Fibroblast of villous mesenchyme (primary cell): ENCODE measurements around the gene RPS6KA6. TPM values are rescaled to one million over a fixed set of nuclear protein-coding genes. Genes with fewer than 3 reads are reported as not detected.

ENCODE experiments used
- DNase-seq: peaks from one replicate; pipeline ENCODE4 v3.0.0-alpha.2; 2010; ENCODE audit warnings: low read depth
- H3K4me3 ChIP-seq: 2 replicates; pipeline ENCODE4 v1.5.1; 2011; ENCODE audit warnings: low read depth, mild to moderate bottlenecking, low read length
- CTCF ChIP-seq: IDR thresholded peaks from 2 replicates; pipeline ENCODE4 v1.5.1; 2012; ENCODE audit warnings: low read depth, mild to moderate bottlenecking, low read length; ENCODE audit not compliant: insufficient read depth
- total RNA-seq: library from RNA; depleted of rRNA; stranded (reverse); fragments of >200 nt; gene quantifications from 2 replicates; pipeline ENCODE4 v1.2.3, GENCODE V29; 2012

Gene RPS6KA6
- total RNA-seq, 1 donor, result 16.8 TPM

GRCh38 chrX:84168574-84168973 is 19.4 kb downstream of the RPS6KA6 start:
- no peak overlapping the region for H3K4me3 ChIP-seq
- TF ChIP-seq CTCF, result no peak
- DNase-seq, result no peak

DNA sequence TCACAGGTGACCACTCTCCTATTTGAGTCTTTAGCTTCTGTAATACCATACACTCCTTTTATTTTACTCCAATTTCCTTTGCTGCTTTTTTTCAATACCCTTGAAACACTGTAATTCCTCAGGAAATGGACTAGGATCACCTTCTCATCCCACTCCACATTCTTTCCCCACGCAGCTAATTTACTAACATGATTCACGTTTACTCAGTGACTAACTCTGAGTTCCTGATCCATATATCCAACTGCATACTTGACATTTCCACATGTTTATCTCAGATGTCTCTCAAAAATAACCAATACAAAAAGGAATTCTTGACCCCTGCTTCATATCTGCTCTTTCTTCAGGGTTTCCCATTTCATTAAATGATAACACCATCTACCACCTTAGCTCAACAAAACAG is 19.9 kb downstream of the RPS6KA6 start:
- DNase-seq, result no peak
- TF ChIP-seq CTCF, result no peak

GRCh38 chrX:84165711-84166110 is 22.3 kb downstream of the RPS6KA6 start:
- H3K4me3 ChIP-seq, result no peak overlapping the region
- TF ChIP-seq CTCF, result no peak
- DNase-seq, result no peak

More for the DNA sequence above, 19.9 kb downstream of the RPS6KA6 start:
- H3K4me3 ChIP-seq, result no peak overlapping the region

DNA sequence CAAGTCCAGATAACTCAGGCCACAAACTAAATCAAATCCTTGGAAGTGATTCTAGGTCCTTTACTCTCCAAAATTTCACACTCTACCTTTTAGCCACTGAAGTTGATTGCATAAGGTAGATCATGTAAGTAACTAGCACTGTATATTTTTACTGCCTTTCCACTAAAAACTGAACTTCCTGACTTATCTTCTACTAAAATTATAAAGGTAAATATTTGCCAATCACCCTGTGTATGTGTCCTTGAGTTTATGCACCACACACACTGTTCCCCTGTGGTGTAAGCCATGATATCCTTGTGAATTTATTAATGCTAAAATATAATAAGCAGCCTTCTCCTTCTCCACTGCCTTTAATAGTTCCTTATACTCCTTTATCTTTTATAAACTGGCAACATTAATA is 25.6 kb downstream of the RPS6KA6 start:
- no peak for DNase-seq
- no peak overlapping the region for H3K4me3 ChIP-seq
- no peak for TF ChIP-seq CTCF

- no peak overlapping the region for H3K4me3 ChIP-seq
- no peak for DNase-seq
- no peak for TF ChIP-seq CTCF
Observed at GRCh38 chrX:84161641-84162040, 26.4 kb downstream of the RPS6KA6 start.

DNA sequence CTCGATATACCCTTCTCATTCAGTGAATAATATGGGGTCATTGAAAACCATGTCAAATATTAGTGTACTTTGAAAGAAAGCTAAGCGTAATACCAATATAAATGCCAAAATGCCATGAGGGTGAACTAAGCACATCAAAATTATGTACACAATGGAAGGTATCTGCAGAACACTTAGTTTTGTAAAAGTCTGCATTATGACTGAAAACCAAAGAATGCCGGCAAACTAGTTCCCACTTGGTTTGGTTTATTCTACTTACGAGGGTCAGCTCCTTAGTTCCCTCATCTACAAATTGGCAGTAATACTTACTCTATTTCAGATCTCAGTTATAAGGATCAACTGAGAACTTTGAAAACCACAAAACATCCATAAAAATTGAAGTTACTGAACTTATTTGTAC is 27.3 kb downstream of the RPS6KA6 start:
- TF ChIP-seq CTCF, result no peak
- DNase-seq, result no peak

DNA sequence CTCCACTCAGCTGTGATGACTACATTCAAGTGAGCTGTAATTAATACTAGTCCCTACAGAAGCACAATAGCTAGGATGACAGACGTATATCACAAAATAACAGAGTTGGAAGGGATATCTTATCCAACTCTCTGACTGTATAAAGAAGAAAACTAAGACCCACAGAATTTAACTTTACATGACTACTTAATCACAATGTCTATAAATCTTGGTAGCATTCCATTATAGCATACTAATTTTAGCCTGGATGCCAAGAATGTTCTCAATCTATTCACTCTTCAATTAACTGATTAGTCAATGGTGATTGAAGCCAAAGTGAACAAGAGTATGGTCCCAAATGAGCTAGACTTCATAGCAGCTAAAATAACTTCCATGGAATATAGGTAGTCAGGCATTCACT is 31.2 kb downstream of the RPS6KA6 start:
- no peak for DNase-seq
- no peak for TF ChIP-seq CTCF
- H3K4me3 ChIP-seq, result no peak overlapping the region

More for the DNA sequence above, 27.3 kb downstream of the RPS6KA6 start:
- no peak overlapping the region for H3K4me3 ChIP-seq
